ENCODE results near the gene FILIP1.

The FILIP1 gene

DNA sequence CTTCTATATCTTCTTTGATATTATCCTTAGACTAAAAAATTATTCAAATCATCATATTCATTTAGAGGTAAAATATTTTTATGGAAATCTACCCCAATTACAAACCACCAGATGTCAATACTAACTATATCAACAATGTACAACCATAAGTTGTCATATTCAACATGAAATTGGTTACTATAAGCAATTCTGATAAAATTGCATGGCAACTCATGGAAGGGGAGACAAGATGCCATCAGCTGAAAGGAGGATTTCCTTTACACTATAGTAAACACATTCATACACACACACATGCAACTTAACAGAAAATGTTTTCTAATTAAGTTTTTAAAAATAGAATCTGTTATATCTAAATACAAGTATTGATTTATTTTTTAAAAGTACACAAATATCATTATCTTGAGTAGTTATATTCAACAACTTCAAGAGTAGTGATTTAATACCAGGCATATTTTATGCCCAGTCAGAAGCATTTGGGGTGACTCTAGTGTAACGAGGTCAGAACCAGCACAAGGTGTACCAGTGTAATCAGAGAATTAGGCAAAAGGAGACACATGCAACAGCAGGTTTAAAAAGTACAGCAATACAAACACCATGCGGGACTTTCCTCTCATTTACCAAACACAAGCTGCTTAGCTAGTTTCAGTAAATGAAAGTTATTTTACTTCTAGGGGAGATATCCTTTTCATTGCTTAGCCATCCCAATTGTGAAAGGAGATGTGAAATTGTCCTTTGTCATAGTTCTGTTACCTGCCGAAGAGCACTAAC lies 1.0 kb downstream of the FILIP1 start:
- DNase-seq (no peak), ATAC-seq (no peak)

DNA sequence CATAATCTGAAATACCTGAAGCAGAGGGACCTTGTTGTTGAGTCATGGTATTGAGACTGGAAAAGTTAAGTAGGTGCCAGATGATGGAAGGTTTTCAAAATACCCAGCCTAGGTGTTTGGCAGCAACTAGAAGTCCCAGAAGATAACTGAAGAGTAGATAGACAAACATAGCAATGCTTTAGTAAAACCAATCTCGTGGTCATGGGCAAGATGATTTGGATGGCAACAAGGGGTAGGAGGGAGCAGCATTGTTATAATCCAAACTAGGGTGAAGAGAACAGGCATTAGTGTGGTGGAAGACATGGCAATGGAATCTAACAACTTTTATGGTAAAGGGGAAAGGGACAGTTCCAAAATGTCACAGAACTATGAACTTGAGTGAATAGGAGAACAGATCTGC lies 2.3 kb downstream of the FILIP1 start:
- DNase-seq (no peak), ATAC-seq (no peak)

DNA sequence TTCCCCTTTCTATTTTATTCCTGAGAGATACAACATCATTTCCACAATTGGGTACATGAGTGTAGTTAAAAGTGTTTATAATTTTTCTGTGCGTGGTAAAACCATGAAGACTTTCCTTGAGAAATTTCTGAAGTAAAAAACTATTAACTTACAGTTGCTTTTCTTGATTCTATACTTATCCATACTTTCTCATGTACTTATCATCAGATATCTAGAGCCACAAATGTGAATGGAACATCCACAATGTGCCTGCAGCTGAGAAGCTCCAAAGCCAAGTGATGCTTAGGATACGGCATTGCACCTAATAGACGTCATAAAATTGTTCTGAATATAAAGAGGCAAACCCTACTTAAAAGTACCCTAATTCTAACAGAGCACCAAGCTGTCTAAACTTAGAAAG lies 2.9 kb downstream of the FILIP1 start:
- ATAC-seq = no peak

DNA sequence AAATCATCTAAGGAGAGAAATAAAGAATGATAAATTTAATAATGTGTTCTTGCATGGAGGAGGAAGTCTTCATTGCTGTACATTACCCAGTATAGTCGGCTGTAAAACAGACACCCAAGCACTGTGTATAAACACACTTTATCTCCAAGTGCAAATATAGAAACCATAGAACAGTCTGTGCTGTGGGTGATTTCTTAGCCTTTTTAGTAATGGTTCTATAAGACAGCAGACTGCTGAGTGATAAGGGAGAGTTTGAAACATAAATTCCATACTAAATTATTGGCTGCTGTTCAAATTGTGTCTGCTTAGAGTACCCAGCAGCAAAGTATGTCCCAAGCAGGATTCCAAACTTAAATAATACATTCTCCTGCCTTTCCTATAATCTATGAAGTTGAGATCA lies 4.6 kb downstream of the FILIP1 start:
- ATAC-seq = no peak

More for the DNA sequence above, 2.9 kb downstream of the FILIP1 start:
- no peak for DNase-seq

DNA sequence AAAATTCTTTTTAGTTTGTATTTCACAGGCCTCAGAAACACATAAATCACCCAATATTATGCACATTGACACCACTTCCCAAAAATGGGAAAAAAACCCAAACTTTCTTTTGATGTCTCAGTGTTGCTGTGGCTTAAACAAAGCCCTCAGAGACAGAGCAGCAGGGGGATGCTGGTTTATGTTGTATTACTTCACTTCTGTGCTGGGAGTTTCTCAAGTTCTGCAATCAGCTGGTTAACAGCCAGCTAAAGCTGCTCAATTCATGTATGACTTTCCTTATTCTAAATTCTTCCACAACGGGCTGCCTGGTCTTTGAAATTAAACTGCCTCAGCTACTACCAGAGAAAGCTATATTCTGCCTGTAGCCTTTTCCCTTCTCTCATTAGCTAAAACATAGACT lies 5.6 kb downstream of the FILIP1 start:
- DNase-seq (no peak), ATAC-seq (no peak)

More for the DNA sequence above, 4.6 kb downstream of the FILIP1 start:
- DNase-seq = no peak

DNA sequence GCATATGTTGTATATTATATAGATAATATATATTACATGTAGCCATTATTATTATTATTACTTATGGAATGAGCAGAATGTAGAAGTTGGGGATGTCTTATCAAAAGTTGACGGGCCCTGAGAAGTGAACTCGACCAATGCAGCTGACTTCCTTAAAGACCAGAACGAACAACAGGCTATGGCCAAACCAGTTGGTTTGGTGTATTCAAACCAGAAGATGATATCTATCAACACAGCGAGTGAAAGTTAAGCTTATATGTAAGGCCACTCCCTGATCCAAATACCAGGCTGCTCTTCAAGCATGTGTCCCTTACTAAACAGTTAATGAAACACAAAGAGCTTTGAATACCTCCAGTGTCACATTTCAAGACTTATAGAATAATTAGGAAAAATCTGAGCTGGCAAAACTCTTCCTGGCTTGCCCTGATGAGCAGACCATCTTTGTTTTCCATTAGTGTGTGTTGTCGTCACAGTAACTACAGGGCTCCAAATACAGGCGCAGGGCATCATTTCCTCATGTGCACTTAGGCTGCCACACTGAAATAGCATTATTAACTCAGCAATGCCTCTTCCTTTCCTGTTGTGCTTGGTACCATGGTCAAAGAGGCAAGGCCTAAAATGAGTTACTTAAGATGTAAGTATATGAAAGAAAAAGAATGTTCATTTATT lies 6.6 kb downstream of the FILIP1 start:
- ATAC-seq = no peak
- no peak for DNase-seq

DNA sequence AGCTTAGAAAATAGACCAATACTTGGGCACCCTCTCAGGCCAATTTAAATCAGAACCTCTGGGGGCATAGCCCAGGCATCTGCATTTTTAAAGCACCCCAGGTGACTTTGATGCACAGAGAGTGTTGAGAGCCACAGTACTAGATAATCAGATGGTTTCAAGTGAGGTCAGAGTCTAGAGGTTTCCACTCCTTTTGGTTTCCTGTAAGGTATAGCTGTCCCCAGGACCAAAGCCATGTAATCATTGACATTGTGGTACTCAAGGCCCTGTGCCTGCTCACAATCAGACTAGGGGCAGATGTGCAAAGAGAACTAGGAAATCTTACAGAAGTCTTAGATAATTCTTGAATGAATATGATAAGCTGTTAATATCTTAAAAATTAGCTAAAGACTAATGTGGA lies 9.1 kb downstream of the FILIP1 start:
- no peak for DNase-seq

DNA sequence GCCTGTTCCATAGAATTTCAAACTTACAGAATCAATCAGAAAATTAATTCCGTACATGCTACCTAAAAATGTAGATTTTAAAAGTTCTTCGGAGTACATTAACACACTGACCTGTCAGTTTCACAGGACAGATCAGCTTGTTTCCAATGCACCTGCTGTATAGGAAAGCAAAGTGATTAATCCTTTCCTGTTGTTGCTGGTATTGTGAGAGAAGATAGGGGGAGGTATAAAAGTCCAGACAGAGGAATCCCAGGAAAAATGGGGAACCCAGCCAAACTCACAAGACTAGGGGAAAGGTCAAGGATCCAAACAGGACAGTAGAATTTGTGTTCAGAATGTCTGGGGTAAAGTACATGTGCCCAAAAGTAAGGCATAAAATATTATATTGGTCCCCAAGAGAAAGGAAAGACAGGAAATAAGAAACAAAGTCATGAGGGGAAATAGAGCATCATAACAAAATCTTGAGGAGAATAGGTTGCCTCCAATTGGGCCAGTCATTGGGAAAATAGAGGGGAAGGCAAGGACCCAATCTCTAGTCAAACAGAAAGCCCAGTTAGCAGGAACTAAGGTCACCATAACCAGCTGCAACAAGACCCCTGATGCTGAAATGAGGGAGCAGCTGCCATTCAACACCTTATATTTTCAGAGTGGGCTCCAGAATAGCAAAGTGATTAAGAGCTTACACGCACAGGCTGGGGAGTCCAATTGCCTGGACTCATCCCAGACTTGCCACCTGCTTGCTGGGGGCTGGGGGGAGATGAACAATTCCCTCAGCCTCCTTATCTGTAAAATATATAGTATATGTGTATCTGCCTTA lies 10.3 kb downstream of the FILIP1 start:
- no peak for ATAC-seq
- no peak for DNase-seq

More for the DNA sequence above, 9.1 kb downstream of the FILIP1 start:
- no peak for ATAC-seq

DNA sequence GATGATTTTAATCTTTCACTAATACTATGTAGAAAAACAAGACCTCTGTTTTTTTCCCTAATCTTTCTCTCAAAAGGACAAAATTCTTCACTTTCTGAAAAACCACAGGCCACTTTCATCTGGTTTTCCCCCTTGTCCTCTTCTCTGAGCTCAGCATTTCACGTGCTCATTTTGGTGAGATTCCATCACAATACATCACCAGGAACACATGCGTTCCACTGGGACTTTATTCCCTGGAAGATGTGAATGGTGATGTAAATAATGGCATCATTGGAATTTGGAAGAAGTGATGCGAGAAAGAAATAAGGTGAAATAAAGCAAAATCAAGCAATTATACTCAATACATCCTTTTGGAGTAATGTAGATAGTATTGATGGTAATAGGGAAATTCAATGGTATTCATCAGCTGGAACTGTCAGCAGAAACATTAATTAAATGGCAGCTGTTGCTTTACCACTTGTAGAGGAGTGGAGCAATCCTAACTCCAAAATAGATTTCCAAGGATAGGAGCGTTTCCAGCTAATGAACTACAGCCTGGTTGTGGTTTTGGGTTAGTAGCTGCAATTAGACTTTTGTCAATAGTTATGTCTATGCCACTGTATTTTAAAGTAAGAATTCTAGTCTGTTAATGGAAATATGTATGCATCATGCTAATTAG lies 11.5 kb downstream of the FILIP1 start:
- no peak for ATAC-seq

DNA sequence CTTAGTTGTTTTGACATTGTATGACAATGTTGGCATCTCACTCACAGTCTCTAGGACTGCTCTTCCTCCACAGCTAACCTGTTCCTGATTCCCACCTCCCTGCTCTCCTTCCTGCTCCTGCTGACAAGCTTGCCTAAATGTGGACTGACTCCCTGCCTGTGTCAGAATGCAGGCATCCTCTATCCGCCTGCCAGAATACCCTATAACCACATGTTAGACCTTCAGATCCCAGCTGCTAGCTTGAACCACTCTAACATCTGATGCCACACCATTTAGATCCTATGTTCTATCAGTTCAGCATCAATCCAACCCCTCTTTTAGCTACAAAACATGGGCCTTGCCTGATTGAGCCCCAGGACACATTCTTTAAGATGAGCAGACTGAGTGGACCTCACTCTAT lies 12.2 kb downstream of the FILIP1 start:
- no peak for ATAC-seq
- DNase-seq = no peak

More for the DNA sequence above, 11.5 kb downstream of the FILIP1 start:
- DNase-seq = no peak

DNA sequence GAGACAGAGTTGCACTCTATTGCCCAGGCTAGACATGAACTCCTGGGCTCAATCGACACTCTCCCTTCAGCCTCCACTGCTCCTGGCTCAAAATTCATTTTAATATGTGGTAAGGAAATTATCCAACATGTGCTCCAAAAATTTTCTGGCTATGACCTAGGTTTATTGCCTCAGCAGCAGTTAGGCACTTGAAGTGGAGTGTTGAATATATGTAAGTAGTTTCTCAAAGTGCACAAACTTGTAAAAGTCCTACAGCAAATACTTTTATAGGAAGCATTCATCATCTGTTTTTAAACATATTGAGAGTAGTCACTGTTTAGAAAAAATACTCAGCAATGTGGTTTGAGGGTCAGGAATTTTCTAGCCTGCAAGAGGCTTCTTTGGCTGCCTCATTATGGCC lies 13.2 kb downstream of the FILIP1 start:
- ATAC-seq (no peak), DNase-seq (no peak)

DNA sequence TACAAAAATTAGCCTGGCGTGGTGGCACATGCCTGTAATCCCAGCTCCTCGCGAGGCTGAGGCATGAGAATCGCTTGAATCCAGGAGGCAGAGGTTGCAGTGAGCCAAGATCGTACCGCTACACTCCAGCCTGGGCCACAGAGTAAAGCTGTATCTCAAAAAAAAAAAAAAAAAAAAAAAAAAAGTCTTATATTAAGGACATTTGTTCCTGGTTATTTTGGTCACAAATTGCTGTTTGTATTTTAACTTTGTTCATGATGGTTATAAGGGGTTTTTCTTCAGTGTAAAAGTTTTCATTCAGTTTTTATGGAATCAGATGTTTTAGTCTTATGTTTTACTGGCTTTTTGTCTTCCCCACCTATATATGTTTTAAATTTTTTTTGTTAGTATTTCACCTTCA lies 13.9 kb downstream of the FILIP1 start:
- no peak for DNase-seq
- ATAC-seq = no peak

DNA sequence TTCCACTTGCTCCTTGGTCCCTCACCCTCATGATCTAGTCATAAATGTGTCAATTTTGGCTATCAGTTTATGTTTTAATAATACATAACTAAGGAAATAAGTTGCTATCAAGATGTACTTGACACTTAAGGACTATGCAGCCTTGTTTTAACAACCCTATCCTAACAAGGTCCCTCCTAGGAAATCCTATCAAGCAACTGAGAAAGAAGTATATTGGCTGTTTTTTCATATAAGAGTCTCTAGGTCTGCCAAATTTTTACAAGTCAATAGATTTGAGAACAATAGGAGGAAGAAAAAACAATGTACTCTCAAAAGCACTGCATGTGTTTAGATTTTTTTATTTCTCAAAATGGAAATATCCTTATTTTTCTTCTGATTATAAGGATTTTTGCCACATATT lies 14.7 kb downstream of the FILIP1 start:
- DNase-seq (no peak), ATAC-seq (no peak)

DNA sequence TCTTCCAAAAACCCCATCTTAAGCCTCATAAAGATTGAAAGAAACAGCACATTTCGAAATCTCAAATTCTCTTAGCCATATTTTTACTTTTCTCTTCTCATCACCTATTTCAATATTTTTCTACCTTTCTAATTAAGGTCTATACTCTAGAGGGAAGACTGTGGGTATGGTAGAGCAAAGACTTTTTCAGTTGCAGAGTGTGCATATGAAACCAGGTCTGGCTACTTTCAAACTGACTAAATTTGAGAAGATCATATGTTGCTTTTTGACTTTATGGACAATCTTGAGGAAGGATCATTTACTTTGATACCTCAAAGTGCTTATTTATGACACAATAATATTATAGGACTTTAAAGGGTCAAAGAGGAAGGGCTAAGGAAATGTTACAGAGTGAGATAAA lies 20.7 kb downstream of the FILIP1 start:
- no peak for ATAC-seq
- no peak for DNase-seq

DNA sequence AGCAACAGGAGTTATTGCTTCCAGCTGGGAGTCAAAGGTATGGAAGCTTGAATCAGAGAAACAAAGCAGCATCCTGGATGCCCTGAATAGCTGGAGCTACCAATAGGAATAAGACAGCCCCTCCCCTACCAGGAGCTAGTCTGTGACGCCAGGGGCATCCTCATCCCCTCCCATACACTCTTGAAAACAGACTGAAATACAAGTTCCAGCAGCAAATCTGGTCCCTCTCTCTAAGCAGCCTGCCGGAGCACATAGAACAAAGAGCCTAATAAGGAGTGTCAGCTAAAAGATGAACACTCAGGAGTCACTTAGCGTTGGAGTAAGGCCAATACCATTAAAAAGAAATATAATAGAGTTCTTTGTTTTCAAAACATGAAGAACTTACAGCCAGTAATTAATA lies 25.6 kb downstream of the FILIP1 start:
- no peak for DNase-seq
- no peak for ATAC-seq

DNA sequence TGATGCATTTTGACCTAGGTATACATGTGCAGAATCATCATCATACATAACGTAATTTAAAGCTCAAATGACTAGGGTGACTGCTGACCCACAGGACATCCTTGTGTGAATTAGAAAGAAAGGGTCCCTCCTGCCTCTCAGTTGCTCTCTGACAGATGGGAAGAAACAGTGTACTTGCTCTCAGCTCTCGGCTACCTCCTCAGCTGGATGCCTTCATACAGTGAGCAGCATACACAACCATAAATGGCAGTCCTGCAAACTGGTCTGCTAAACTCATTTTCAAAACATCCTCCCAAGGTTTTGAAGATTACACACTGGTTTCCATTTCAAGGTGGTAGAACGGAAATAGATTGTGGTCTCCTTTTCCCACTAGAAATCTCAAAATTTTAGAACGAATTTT lies 26.3 kb downstream of the FILIP1 start:
- ATAC-seq = no peak
- no peak for DNase-seq

DNA sequence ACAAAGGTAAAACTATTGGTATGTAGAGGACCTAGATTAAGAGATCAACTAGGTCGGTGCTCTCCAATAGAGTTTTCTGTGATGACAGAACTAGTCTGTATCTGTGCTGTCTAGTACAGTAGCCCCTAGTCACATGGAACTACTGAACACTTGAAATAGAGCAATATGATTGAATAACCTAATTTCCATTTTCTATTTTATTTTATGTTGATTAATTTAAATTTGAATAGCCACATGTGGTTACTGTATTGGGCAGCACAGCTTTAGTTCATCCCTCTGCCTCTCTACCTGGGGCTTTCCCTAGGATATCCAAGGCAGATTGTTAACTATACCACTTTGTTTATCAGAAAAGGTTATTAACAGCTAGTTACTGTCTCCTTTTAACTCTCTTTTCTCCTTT lies 27.0 kb downstream of the FILIP1 start:
- ATAC-seq = no peak
- DNase-seq = no peak

DNA sequence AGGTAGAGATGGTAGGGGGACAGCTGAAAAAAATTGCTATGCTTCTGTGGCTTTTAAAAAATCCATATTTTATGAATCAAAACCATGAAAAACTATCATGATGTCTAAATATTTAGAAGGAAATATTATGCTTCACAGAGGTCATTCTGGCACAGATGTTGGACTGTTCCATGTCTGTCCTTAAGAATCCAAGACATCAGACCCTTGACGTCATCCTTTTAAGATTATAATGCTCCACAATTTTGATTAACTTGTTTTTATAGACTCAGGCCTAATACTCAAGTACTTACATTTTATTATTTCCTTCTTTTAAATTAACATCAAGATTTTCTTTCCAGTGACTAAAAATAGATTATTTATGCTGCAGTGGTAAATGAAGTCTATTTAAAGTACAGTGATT lies 29.7 kb downstream of the FILIP1 start:
- DNase-seq (no peak), ATAC-seq (no peak)

DNA sequence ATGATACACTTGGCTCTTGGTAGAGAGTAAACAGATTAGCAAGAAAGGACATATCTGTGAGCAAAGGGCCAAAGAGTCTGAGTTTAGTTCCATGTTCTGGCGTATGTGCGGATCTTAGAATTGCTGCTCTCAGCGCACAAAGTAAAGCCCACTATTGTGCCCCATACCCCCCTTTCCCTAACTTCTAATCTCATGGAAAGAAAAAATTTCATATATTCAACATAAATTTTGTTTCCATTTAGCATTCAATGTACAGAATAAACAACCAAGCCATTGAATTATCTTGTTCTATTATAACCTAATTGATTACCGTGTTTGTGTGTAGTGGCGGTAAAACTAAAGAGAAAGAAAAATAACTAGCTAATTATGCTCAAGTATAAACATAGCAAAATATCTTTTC lies 30.5 kb downstream of the FILIP1 start:
- DNase-seq (no peak), ATAC-seq (no peak)

DNA sequence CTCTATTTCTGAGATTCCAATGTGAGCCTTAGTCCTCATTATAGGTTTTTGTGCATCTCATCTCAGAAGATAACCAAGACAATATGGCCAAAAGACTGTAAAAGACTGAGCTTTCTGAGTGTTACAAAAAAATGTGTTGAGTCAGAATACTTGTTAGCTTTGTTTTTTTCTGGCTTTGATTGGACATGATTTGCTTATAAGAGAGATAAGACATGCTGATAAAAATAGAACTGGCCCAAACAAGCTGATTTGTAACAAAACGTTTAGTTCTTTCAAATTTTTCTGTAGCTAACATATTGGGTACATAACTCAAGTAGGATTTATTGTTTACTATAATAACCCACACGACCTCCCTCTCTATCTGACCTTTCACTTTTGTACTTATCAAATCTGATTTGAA lies 32.9 kb downstream of the FILIP1 start:
- DNase-seq (no peak), ATAC-seq (no peak)

DNA sequence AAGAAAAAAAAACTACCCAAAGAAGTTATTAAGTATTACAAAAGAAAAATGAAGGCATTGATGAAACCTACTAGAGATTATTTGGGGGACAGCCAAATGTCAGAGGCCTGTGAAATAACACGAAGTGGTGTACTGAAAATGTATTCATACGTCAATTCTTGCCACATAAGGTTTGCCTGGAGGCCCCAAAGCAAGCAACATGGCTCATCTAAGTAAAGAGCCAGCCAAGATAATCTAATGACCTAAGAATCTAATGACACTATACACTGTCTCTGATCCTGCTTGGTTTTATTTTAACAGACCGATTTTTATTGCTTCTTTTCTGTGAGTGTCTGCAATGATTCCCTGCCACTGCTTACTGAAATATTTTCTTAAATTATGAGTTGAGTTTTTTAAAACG lies 34.7 kb downstream of the FILIP1 start:
- no peak for ATAC-seq
- DNase-seq = no peak

DNA sequence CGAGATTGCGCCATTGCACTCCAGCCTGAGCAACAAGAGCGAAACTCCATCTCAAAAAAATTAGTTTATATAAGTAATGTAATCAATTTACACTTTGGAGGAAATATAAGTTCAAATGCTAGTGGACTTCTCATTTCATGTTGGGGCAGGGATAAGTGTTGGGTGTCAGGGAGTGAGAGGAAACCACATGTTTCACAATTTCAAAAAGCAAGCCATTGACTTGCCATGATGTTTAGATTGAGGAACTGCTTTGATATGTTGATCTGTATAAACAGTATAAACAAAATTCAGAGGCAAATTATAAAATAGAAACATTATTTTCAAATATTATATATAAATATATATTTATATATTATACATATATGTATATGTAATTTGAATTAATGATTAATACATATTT lies 42.7 kb downstream of the FILIP1 start:
- ATAC-seq = no peak
- DNase-seq = no peak

Data from stimulated activated naive CD8-positive, alpha-beta T cell treated with anti-CD3 and anti-CD28 coated beads, Interleukin-15, Interleukin-2, amounts not matched to agents 100 U/mL and 50 U/mL, for 24 hours (primary cell).